H9 (cell line): ENCODE results near the gene FBXL19. TPM values are rescaled to one million over a fixed set of nuclear protein-coding genes. Genes with fewer than 3 reads are reported as not detected.

Experiments
- DNase-seq: peaks from one replicate; pipeline ENCODE4 v3.0.0-alpha.2; 2017
- H2AFZ ChIP-seq: one replicate; pipeline ENCODE4 v1.6.1; 2013; ENCODE audit warnings: mild to moderate bottlenecking, low read length, control low read depth, moderate library complexity
- H2AK5ac ChIP-seq: 2 replicates; pipeline ENCODE4 v1.6.1; 2013; ENCODE audit warnings: low read length, control low read depth, mixed read lengths; ENCODE audit not compliant: insufficient read length
- H2BK120ac ChIP-seq: one replicate; pipeline ENCODE4 v1.6.1; 2013; ENCODE audit warnings: low read depth, mild to moderate bottlenecking, low read length, control low read depth, inconsistent platforms; ENCODE audit not compliant: poor library complexity, severe bottlenecking
- H2BK12ac ChIP-seq: 2 replicates; pipeline ENCODE4 v1.6.1; 2013; ENCODE audit warnings: low read length, control low read depth, mixed read lengths, low read depth; ENCODE audit not compliant: insufficient read length
- H2BK15ac ChIP-seq: 2 replicates; pipeline ENCODE4 v1.6.1; 2013; ENCODE audit warnings: low read depth, low read length, control low read depth
- H2BK20ac ChIP-seq: one replicate; pipeline ENCODE4 v1.6.1; 2013; ENCODE audit warnings: low read depth, mild to moderate bottlenecking, low read length, control low read depth, inconsistent platforms; ENCODE audit not compliant: poor library complexity, severe bottlenecking
- H2BK5ac ChIP-seq: 2 replicates; pipeline ENCODE4 v1.6.1; 2013; ENCODE audit warnings: low read length, control low read depth, mixed read lengths; ENCODE audit not compliant: insufficient read length
- H3K14ac ChIP-seq: 2 replicates; pipeline ENCODE4 v1.6.1; 2013; ENCODE audit warnings: low read length, control low read depth; ENCODE audit not compliant: insufficient read depth
- H3K18ac ChIP-seq: 2 replicates; pipeline ENCODE4 v1.6.1; 2013; ENCODE audit warnings: low read depth, mild to moderate bottlenecking, mixed read lengths, low read length, control low read depth; ENCODE audit not compliant: insufficient read length
- H3K23ac ChIP-seq: 2 replicates; pipeline ENCODE4 v1.6.1; 2013; ENCODE audit warnings: low read length, control low read depth, mixed read lengths, low read depth; ENCODE audit not compliant: insufficient read length
- H3K23me2 ChIP-seq: 2 replicates; pipeline ENCODE4 v1.6.1; 2013; ENCODE audit warnings: low read depth, mild to moderate bottlenecking, mixed read lengths, low read length, control low read depth; ENCODE audit not compliant: insufficient read length, poor library complexity, severe bottlenecking
- H3K27ac ChIP-seq: 2 replicates; pipeline ENCODE4 v1.5.1; 2013; ENCODE audit warnings: low read length, control low read depth, mixed read lengths, low read depth; ENCODE audit not compliant: insufficient read length
- H3K27me3 ChIP-seq: 2 replicates; pipeline ENCODE4 v1.6.1; 2013; ENCODE audit warnings: low read length, control low read depth, inconsistent platforms; ENCODE audit not compliant: insufficient read depth
- H3K4ac ChIP-seq: 2 replicates; pipeline ENCODE4 v1.6.1; 2013; ENCODE audit warnings: low read depth, mild to moderate bottlenecking, control low read depth, inconsistent platforms, low read length, moderate library complexity
- H3K4me1 ChIP-seq: 2 replicates; pipeline ENCODE4 v1.6.1; 2013; ENCODE audit warnings: low read length, control low read depth, inconsistent platforms; ENCODE audit not compliant: insufficient read depth
- H3K4me2 ChIP-seq: 2 replicates; pipeline ENCODE4 v1.6.1; 2013; ENCODE audit warnings: low read length, control low read depth, mixed read lengths; ENCODE audit not compliant: insufficient read length, insufficient read depth
- H3K56ac ChIP-seq: 2 replicates; pipeline ENCODE4 v1.6.1; 2013; ENCODE audit warnings: low read depth, mild to moderate bottlenecking, mixed read lengths, low read length, control low read depth; ENCODE audit not compliant: insufficient read length
- H3K79me1 ChIP-seq: 2 replicates; pipeline ENCODE4 v1.6.1; 2013; ENCODE audit warnings: low read depth, mild to moderate bottlenecking, moderate library complexity, low read length, control low read depth, inconsistent platforms; ENCODE audit not compliant: insufficient read depth, poor library complexity, severe bottlenecking
- H3K79me2 ChIP-seq: 2 replicates; pipeline ENCODE4 v1.6.1; 2013; ENCODE audit warnings: low read length, control low read depth, inconsistent platforms; ENCODE audit not compliant: insufficient read depth
- H3K9ac ChIP-seq: 2 replicates; pipeline ENCODE4 v1.6.1; 2013; ENCODE audit warnings: low read length, control low read depth, mixed read lengths; ENCODE audit not compliant: insufficient read length; ENCODE audit errors: extremely low read depth
- H3K9me3 ChIP-seq: one replicate; pipeline ENCODE4 v1.6.1; 2013; ENCODE audit warnings: low read depth, low read length, inconsistent platforms; ENCODE audit not compliant: control insufficient read depth
- H3T11ph ChIP-seq: one replicate; pipeline ENCODE4 v1.6.1; 2013; ENCODE audit warnings: mild to moderate bottlenecking, low read length, control low read depth, inconsistent platforms
- H4K20me1 ChIP-seq: one replicate; pipeline ENCODE4 v1.6.1; 2013; ENCODE audit not compliant: control insufficient read depth, insufficient read length, insufficient read depth
- H4K5ac ChIP-seq: 2 replicates; pipeline ENCODE4 v1.6.1; 2013; ENCODE audit warnings: low read depth, mild to moderate bottlenecking, mixed read lengths, low read length, control low read depth; ENCODE audit not compliant: insufficient read length
- H4K8ac ChIP-seq: replicated peaks from 2 replicates; pipeline ENCODE4 v1.6.1; 2013; ENCODE audit warnings: low read length, control low read depth, mixed read lengths, low read depth; ENCODE audit not compliant: insufficient read length
- H4K91ac ChIP-seq: 2 replicates; pipeline ENCODE4 v1.6.1; 2013; ENCODE audit warnings: low read depth, mild to moderate bottlenecking, moderate library complexity, mixed read lengths, low read length, control low read depth; ENCODE audit not compliant: insufficient read length
- H3K27ac Mint-ChIP-seq, 3 experiments: 2 replicates in 2 of 3; 3 replicates in 1 of 3; pipeline ENCODE4 v1.8.0; 2020 to 2021; ENCODE audit warnings: mixed read lengths in 3 of 3, mild to moderate bottlenecking in 1 of 3, moderate library complexity in 1 of 3
- H3K27me3 Mint-ChIP-seq: 2 replicates; pipeline ENCODE4 v1.8.0; 2021; ENCODE audit warnings: low read depth, mild to moderate bottlenecking, moderate library complexity, mixed read lengths
- H3K36me3 Mint-ChIP-seq, 3 experiments: 2 replicates in 2 of 3; 3 replicates in 1 of 3; pipeline ENCODE4 v1.8.0; 2020 to 2021; ENCODE audit warnings: low read depth in 3 of 3, mixed read lengths in 3 of 3; ENCODE audit not compliant: insufficient read depth in 1 of 3
- H3K4me1 Mint-ChIP-seq, 2 experiments: 2 replicates each; pipeline ENCODE4 v1.8.0; 2020; ENCODE audit warnings: mixed read lengths in 2 of 2
- H3K4me3 Mint-ChIP-seq, 2 experiments: 2 replicates in 1 of 2; 3 replicates in 1 of 2; pipeline ENCODE4 v1.8.0; 2020 to 2021; ENCODE audit warnings: mild to moderate bottlenecking in 2 of 2, mixed read lengths in 2 of 2, moderate library complexity in 1 of 2
- H3K9me3 Mint-ChIP-seq, 2 experiments: 2 replicates in 1 of 2; 3 replicates in 1 of 2; pipeline ENCODE4 v1.8.0; 2020; ENCODE audit warnings: mild to moderate bottlenecking in 2 of 2, mixed read lengths in 2 of 2, moderate library complexity in 1 of 2
- CTCF ChIP-seq: fragments of 200-600 bp; sonication (generic); conservative IDR thresholded peaks from 3 replicates; pipeline ENCODE4 v1.8.0; 2021; ENCODE audit warnings: antibody characterized with exemption, mild to moderate bottlenecking
- whole genome bisulfite sequencing: extraction: QIAGEN DNeasy Blood & Tissue Kit; methylation state at CpG from one replicate; pipeline ENCODE4 v1.1.7; 2013; ENCODE audit warnings: missing lambda C conversion rate, low lambda C conversion rate, mixed read lengths; ENCODE audit not compliant: insufficient read length; ENCODE audit errors: extremely low coverage; 5-methylcytosine and 5-hydroxymethylcytosine counted together
- total RNA-seq: library from RNA; stranded (reverse); gene quantifications from 2 replicates; pipeline ENCODE4 v1.2.1, GENCODE V29; 2021

Gene FBXL19
- total RNA-seq, 1 experiment from 2014 or later = 66.8 TPM

GRCh38 chr16:30991052-30991451, 67.7 kb downstream of the FBXL19 start:
- Mint-ChIP-seq H3K4me1 (peaks cover 0 to 6% of the 10 kb centered on the region in 2 experiments; a peak in 1 of 4 replicates), H3K9me3 (no peaks in the 10 kb centered on the region), H3K36me3 (peaks cover 2 to 9% (median 4%) of the 10 kb centered on the region in 3 experiments; a peak in 3 of 7 replicates), H3K27ac (0 out of 7 replicates have a peak overlapping the region, but pooled peaks of 1 of the 3 experiments have one; percentile 3), H3K27me3 (no peaks in the 10 kb centered on the region; the same call in 1 of the 2 replicates), H3K4me3 (no peak overlapping the region; a peak in 1 of 5 replicates)
- Histone ChIP-seq H3K9ac (no peak overlapping the region), H3K79me1 (no peaks in the 10 kb centered on the region), H2AFZ (no peak overlapping the region), H3K9me3 (no peaks in the 10 kb centered on the region), H2BK12ac (no peak overlapping the region), H3K4me2 (no peak overlapping the region), H3T11ph (no peak overlapping the region), H2AK5ac (no peak overlapping the region), H2BK120ac (no peak overlapping the region), H2BK5ac (no peak overlapping the region), H3K4me1 (no peaks in the 10 kb centered on the region), H3K27ac (no peak overlapping the region), H4K91ac (no peak overlapping the region), H4K8ac (no peak overlapping the region), H3K4ac (no peak overlapping the region), H4K20me1 (no peaks in the 10 kb centered on the region), H3K56ac (no peak overlapping the region), H3K23ac (no peak overlapping the region), H3K79me2 (no peaks in the 10 kb centered on the region), H4K5ac (no peak overlapping the region), H3K23me2 (no peaks in the 10 kb centered on the region), H3K18ac (no peak overlapping the region), H3K27me3 (no peaks in the 10 kb centered on the region), H2BK15ac (no peak overlapping the region), H3K14ac (no peak overlapping the region; the same call in 1 of the 2 replicates), H2BK20ac (no peak overlapping the region)
- no CpG with 5 or more reads among the region's 8 CpGs for WGBS
- DNase-seq = no peak
- no peak for TF ChIP-seq CTCF
